Activated CD4-positive, alpha-beta T cell treated with anti-CD3 and anti-CD28 coated beads for 36 hours (primary cell): ENCODE results near the gene LMBRD2. TPM values are rescaled to one million over a fixed set of nuclear protein-coding genes. Genes with fewer than 3 reads are reported as not detected.

Experiments used
- microRNA-seq: library from miRNA; unstranded; fragments of <30 nt; microRNA quantifications from one replicate; pipeline ENCODE4 v1.2.0, GENCODE V29; 2021; ENCODE audit warnings: borderline replicate concordance
- total RNA-seq, 2 experiments: library from RNA; stranded (reverse); gene quantifications; one replicate each; pipeline ENCODE4 v1.2.3, GENCODE V29; 2021

LMBRD2 gene
- total RNA-seq, 2 experiments from 2014 or later: 9.3 to 10.2 TPM

Small RNA genes lying within 50 kb of the gene (microRNA-seq; reads per million reads assigned to microRNA genes)
- 7.4 reads per million, percentile 24 among the genes with 10 or more reads in this experiment for gene MIR580

Other genes with a start within 250 kb of the LMBRD2 start
- gene CAPSL, start 213.3 kb downstream of the LMBRD2 start, total RNA-seq: 1 to 10 TPM; 1.0 to 1.7 TPM
- not detected for gene UGT3A1, start 160.5 kb downstream of the LMBRD2 start, total RNA-seq
- not detected for gene UGT3A2, start 85.0 kb downstream of the LMBRD2 start, total RNA-seq
- gene SKP2, start 224 bp upstream of the LMBRD2 start, total RNA-seq: 10 to 100 TPM; 48.0 to 56.8 TPM
- gene NADK2, start 90.0 kb upstream of the LMBRD2 start, total RNA-seq: 10 to 100 TPM; 16.1 to 19.3 TPM
- under 1 TPM; 0.07 to 0.16 TPM for gene RANBP3L, start 150.0 kb upstream of the LMBRD2 start, total RNA-seq